Sigmoid colon (tissue), 7 donors: Measurements from ENCODE around the gene DSTN. TPM values are rescaled to one million over a fixed set of nuclear protein-coding genes. Genes with fewer than 3 reads are reported as not detected.
A peak's percentile ranks its signal among the peaks of the same experiment; 100 is the strongest.

ENCODE experiments used
- DNase-seq: peaks from one replicate; pipeline ENCODE4 v3.0.0-alpha.2; 2019
- H3K27ac ChIP-seq, 4 donors: fragments of 200-600 bp; sonication (generic); one replicate each; pipeline ENCODE4 v1.5.1; 2016 to 2019; ENCODE audit warnings: mild to moderate bottlenecking in 1 of 4
- H3K27me3 ChIP-seq, 3 donors: fragments of 200-600 bp; sonication (generic); one replicate each; pipeline ENCODE4 v1.5.1; 2019; ENCODE audit warnings: mild to moderate bottlenecking in 1 of 3
- H3K36me3 ChIP-seq, 4 donors: fragments of 200-600 bp; sonication (generic); one replicate each; pipeline ENCODE4 v1.5.1; 2016 to 2019
- H3K4me1 ChIP-seq, 4 donors: fragments of 200-600 bp; sonication (generic); one replicate each; pipeline ENCODE4 v1.5.1; 2017 to 2019
- H3K4me3 ChIP-seq, 4 donors: fragments of 200-600 bp; sonication (generic); one replicate each; pipeline ENCODE4 v1.5.1; 2017 to 2019; ENCODE audit warnings: mild to moderate bottlenecking in 2 of 4, moderate library complexity in 1 of 4
- H3K9me3 ChIP-seq, 4 donors: fragments of 200-600 bp in 3 of 4; sonication (generic) in 3 of 4; one replicate each; pipeline versions ENCODE4 v1.5.1 to v1.6.1; 2013 to 2019
- EP300 ChIP-seq, 4 donors: sonication (generic); formaldehyde crosslinking; IDR thresholded peaks; one replicate each; pipeline ENCODE4 v1.6.1; 2017; ENCODE audit warnings: antibody characterized with exemption in 4 of 4
- POLR2A ChIP-seq, 2 donors: fragments of 450-650 bp; IDR thresholded peaks; one replicate each; pipeline ENCODE4 v1.6.1; 2016; ENCODE audit warnings: antibody characterized with exemption in 2 of 2, mild to moderate bottlenecking in 2 of 2, moderate library complexity in 2 of 2
- POLR2AphosphoS5 ChIP-seq, 4 donors: sonication (generic); formaldehyde crosslinking; IDR thresholded peaks; one replicate each; pipeline ENCODE4 v1.6.1; 2017; ENCODE audit warnings: antibody characterized with exemption in 4 of 4
- WGBS, 2 donors: extraction: QIAGEN DNeasy Blood & Tissue Kit; methylation state at CpG; one replicate each; pipeline ENCODE4 v1.1.7; 2013; 5-methylcytosine and 5-hydroxymethylcytosine counted together
- intact Hi-C: fragments of 100-400 bp; cut with DNase I; formaldehyde crosslinking; loops from one replicate; pipeline ENCODE4 v1.15.1; 2023
- polyA plus RNA-seq, 3 donors: library from polyadenylated mRNA; stranded (reverse); fragments of 200-250 nt; gene quantifications; one replicate each; pipeline ENCODE4 v1.2.3, GENCODE V29; 2013
- total RNA-seq, 4 donors: library from RNA; depleted of rRNA; stranded (reverse); fragments of >200 nt; gene quantifications; one replicate each; pipeline ENCODE4 v1.1.0, GENCODE V29; 2016
- TF ChIP-seq, protein P1 (sequence below), 4 experiments: fragments of 450-650 bp in 3 of 4; fragments of 200-600 bp in 1 of 4; IDR thresholded peaks; one replicate each; pipeline ENCODE4 v1.5.1; 2016 to 2019; ENCODE audit warnings: antibody characterized with exemption in 4 of 4, mild to moderate bottlenecking in 3 of 4, moderate library complexity in 2 of 4
- donor health status: healthy with polysubstance abuse.
- donor health status: Bipolar disorder and iron deficiency.
- donor health status: healthy.

The DSTN gene
- total and polyA plus RNA-seq, 7 donors: 429 to 2,237 (median 1,872) TPM

DNA sequence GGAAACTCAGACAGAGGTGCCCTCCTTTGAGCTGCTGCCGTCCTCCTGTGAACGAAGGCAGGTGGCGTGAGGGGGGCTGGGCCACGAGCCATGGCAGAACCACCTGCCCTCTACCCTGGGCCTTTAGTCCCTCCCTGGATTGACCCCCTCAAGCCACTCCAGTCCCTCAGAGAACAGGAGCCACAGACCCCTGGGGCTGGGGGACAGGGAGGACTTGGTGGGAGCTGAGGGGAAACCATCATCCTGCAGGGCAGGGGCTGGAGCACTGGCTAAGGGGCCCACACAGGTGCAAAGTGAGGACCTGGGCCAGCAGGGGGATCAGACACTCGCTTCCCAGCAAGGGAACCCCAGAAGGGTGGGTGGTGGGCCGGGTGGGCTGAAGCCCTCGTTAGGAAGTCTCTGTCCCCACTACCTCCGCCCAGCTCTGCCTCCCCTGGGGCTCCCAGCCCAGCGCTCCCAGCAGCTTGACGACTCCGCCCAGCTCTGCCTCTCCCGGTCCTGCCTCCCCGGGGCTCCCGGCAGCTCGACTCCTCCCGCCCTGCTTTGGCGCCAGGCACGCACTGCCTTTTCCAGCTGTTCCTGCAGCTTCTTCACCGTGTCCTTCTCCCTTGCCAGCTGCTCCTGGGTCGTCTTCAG, 44.4 kb downstream of the DSTN start:
- DNase-seq: peak; percentile 97
- TF ChIP-seq POLR2AphosphoS5 (IDR thresholded peaks at IDR 0.05): peak; percentile 57 to 72 (median 62)
- TF ChIP-seq, protein P1, sequence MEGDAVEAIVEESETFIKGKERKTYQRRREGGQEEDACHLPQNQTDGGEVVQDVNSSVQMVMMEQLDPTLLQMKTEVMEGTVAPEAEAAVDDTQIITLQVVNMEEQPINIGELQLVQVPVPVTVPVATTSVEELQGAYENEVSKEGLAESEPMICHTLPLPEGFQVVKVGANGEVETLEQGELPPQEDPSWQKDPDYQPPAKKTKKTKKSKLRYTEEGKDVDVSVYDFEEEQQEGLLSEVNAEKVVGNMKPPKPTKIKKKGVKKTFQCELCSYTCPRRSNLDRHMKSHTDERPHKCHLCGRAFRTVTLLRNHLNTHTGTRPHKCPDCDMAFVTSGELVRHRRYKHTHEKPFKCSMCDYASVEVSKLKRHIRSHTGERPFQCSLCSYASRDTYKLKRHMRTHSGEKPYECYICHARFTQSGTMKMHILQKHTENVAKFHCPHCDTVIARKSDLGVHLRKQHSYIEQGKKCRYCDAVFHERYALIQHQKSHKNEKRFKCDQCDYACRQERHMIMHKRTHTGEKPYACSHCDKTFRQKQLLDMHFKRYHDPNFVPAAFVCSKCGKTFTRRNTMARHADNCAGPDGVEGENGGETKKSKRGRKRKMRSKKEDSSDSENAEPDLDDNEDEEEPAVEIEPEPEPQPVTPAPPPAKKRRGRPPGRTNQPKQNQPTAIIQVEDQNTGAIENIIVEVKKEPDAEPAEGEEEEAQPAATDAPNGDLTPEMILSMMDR (IDR thresholded peaks at IDR 0.05): no peak
- Histone ChIP-seq H3K9me3 (no peaks in the 10 kb centered on the region), H3K4me3 (peak overlapping the region in 1 of 4 donors; percentile 24), H3K36me3 (peaks cover 2 to 44% (median 13%) of the 10 kb centered on the region in 4 donors), H3K27ac (peak overlapping the region; percentile 86 to 100 (median 92)), H3K4me1 (peaks cover 0 to 81% (median 79%) of the 10 kb centered on the region in 4 donors), H3K27me3 (no peaks in the 10 kb centered on the region)
- intact Hi-C loops: loop anchor here (2.0 kb wide), 1 partner anchor 83 kb away; the partner anchor contains the start of gene BFSP1
- 28 to 59% methylated on average over 20 of the region's 20 CpGs for WGBS, 2 donors

DNA sequence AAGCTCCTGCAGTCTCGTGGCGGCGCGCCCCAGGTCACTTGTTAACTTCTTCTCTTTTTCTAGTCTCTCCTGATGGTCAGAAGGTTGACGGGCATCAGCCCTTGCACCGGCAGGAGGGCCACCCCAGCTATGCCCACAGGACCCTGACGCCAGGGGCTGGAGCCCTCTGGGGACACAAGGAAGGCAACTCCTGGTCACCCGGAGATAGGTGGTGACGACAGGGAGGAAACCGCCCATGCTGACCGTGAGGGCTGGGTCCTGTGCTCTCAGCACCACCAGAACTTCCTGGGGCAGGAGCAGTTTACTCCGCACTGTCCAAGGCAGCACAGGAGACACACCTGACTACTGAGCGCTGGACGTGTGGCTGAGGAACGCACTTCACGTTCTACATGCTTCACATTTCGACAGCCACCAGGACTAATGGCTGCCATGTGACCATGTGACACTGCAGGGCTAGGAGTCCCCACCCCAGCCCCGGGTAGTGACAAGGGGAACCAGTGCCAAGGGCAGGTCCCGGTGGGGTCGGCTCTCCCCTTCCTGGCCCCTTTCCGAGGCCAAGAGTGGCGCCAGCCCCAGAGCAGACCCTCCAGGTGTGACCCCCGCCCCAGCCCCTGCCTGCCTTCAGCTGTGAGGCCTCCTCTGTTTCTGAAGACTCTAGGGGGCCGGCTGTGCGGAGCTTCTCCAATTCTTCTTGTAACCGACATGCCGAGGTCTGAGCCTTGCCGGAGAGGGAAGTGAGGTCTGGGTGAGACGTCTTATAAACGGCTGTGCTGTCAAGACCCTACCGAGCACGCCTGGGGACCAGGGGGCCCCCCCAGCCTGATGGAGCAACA, 45.2 kb downstream of the DSTN start:
- peak; percentile 75 for DNase-seq
- Histone ChIP-seq H3K4me3 (peak overlapping the region in 1 of 4 donors; percentile 24), H3K27ac (peak overlapping the region; percentile 86 to 100 (median 92)), H3K36me3 (peaks cover 9 to 44% (median 13%) of the 10 kb centered on the region in 4 donors), H3K9me3 (no peaks in the 10 kb centered on the region), H3K4me1 (peaks cover 0 to 73% (median 72%) of the 10 kb centered on the region in 4 donors), H3K27me3 (no peaks in the 10 kb centered on the region)
- WGBS, 2 donors: 52 to 64% methylated on average over 32 of the region's 32 CpGs
- intact Hi-C loops: loop anchor here (2.0 kb wide), 1 partner anchor 84 kb away; the partner anchor contains the start of gene BFSP1
- no peak for TF ChIP-seq POLR2A (IDR thresholded peaks at IDR 0.05)
- no peak for TF ChIP-seq EP300 (IDR thresholded peaks at IDR 0.05)
- TF ChIP-seq POLR2AphosphoS5 (IDR thresholded peaks at IDR 0.05): no peak
- TF ChIP-seq, protein P1 (IDR thresholded peaks at IDR 0.05): no peak

DNA sequence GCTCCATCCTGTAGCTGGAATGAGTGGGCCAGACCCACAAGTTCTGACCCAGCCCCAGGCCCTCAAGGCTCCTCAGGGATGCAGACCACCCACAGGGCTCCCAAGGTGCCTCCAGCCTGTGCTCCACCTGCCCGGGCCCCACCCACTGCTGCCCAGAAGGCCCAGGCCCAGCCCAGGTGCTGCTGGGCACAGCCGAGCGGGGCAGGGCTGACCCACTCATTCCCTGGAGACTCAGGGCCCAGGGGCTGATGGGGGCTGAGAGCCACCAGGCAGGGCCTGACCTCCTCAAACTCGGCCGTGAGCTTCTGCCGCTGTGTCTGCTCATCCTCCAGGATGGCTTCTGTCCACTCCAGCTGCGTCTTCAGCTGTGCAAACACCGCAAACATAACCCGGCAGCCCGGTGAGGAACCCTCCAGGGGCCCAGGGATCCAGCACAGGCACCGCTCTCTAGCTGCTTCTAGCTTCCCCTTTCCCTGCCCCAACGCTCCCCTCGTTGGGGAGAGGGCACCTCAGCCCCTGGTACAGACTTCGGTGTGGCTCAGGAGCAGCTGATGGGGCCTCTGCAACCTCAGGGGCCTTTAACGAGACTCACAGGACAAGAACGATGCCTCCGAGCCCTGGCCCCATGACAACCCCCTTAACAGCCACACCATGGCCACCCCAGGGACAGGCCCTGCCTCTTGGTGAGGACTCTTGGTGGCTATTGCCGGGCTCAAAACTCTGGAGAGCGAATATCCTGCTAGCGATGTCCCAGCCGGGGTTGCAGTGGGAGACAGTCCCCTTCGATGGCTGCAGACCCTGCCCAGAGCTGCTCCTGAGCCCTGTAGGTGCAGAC, 46.0 kb downstream of the DSTN start:
- peaks cover 0 to 65% (median 63%) of the 10 kb centered on the region in 4 donors for H3K4me1 ChIP-seq
- no peak for TF ChIP-seq POLR2AphosphoS5 (IDR thresholded peaks at IDR 0.05)
- TF ChIP-seq, protein P1 (IDR thresholded peaks at IDR 0.05): no peak
- TF ChIP-seq EP300 (IDR thresholded peaks at IDR 0.05): no peak
- TF ChIP-seq POLR2A (IDR thresholded peaks at IDR 0.05): no peak
- H3K27me3 ChIP-seq: no peaks in the 10 kb centered on the region
- intact Hi-C loops: loop anchor here (2.0 kb wide), 1 partner anchor 85 kb away; the partner anchor contains the start of gene BFSP1
- peak; percentile 72 for DNase-seq
- H3K4me3 ChIP-seq: no peak overlapping the region
- no peaks in the 10 kb centered on the region for H3K9me3 ChIP-seq
- peak overlapping the region; percentile 86 to 100 (median 92) for H3K27ac ChIP-seq
- H3K36me3 ChIP-seq: peaks cover 13 to 49% (median 20%) of the 10 kb centered on the region in 4 donors
- WGBS, 2 donors: 57 to 63% methylated on average over 22 of the region's 22 CpGs

DNA sequence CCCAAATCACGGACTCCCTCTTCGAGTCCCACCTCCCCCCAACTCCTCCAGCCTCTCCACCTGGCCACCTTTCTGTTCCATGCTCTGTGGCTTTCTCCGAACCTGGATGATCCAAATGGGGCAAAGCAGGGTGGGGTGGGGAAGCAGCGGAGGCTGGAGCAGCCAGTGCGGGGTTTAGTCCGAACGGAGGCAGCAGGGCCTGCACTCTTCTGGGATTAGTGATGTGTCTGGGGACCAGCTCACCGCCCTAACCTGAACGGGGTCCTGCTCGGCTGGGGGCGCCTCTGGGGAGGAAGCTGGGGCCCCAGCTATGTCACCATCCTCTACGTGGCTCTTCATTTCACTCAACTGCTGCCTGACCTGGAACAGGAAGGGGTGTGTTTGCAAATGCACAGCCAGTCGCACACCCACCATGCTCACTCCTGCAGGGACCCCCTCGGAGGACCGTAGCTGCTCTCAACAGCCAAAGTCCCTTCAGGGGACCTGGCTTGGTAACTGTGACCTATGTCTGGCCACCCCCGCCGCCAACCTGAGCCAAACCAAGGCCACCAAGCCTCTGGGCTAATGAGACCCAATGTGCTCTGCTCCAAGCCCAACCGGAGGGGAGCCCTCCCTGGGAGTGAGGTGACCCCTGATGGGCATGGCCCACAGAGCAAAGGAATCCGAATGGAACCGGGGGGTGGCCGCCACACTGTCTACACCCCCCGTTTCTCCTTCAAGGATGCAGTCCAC, 46.8 kb downstream of the DSTN start:
- TF ChIP-seq EP300 (IDR thresholded peaks at IDR 0.05): no peak

More for the DNA sequence above, 46.8 kb downstream of the DSTN start:
- Histone ChIP-seq H3K27ac (peak overlapping the region in 3 of 4 donors; percentile 86 to 100 (median 99)), H3K36me3 (peaks cover 13 to 50% (median 18%) of the 10 kb centered on the region in 4 donors), H3K27me3 (no peaks in the 10 kb centered on the region), H3K9me3 (no peaks in the 10 kb centered on the region), H3K4me3 (no peak overlapping the region), H3K4me1 (peaks cover 0 to 57% (median 56%) of the 10 kb centered on the region in 4 donors)
- WGBS, 2 donors: 85 to 87% methylated on average over 22 of the region's 22 CpGs
- peak; percentile 71 for DNase-seq
- intact Hi-C loops: loop anchor here (1.0 kb wide), 2 partner anchors 79 to 111 kb away; no protein-coding TSS in a partner anchor
